Spinal cord (tissue), 10 donors: Measurements from ENCODE around the gene CEP104. TPM values are rescaled to one million over a fixed set of nuclear protein-coding genes. Genes with fewer than 3 reads are reported as not detected.

Experiments
- DNase-seq, 6 donors: peaks; one replicate each; pipeline versions ENCODE4 v3.0.0 to v3.0.0-alpha.2; 2013 to 2015; ENCODE audit warnings: low spot score in 6 of 6, low read depth in 4 of 6
- H3K27ac ChIP-seq: one replicate; pipeline ENCODE4 v1.5.1; 2013; ENCODE audit warnings: low read depth, low read length, control low read depth
- H3K27me3 ChIP-seq: one replicate; pipeline ENCODE4 v1.6.1; 2013; ENCODE audit warnings: low read length; ENCODE audit not compliant: control insufficient read depth, insufficient read depth
- H3K36me3 ChIP-seq: one replicate; pipeline ENCODE4 v1.6.1; 2013; ENCODE audit warnings: low read length; ENCODE audit not compliant: control insufficient read depth, insufficient read depth
- H3K4me1 ChIP-seq: one replicate; pipeline ENCODE4 v1.6.1; 2013; ENCODE audit warnings: low read length; ENCODE audit not compliant: control insufficient read depth, insufficient read depth
- H3K4me3 ChIP-seq: one replicate; pipeline ENCODE4 v1.5.1; 2013; ENCODE audit warnings: low read depth, low read length, control low read depth
- H3K9me3 ChIP-seq: one replicate; pipeline ENCODE4 v1.6.1; 2013; ENCODE audit warnings: low read length; ENCODE audit not compliant: control insufficient read depth, insufficient read depth
- WGBS: methylation state at CpG from one replicate; pipeline ENCODE4 v1.1.5; 2013; ENCODE audit warnings: missing lambda C conversion rate; ENCODE audit not compliant: insufficient coverage; 5-methylcytosine and 5-hydroxymethylcytosine counted together
- polyA plus RNA-seq, 2 donors: library from polyadenylated mRNA; unstranded; fragments of 120-200 nt; gene quantifications; one replicate each; pipeline ENCODE4 v1.2.1, GENCODE V29; 2013; ENCODE audit not compliant: insufficient read length in 2 of 2
- total RNA-seq, 2 donors: library from RNA; depleted of rRNA in 1 of 2; stranded (reverse); fragments of 120-200 nt in 1 of 2; fragments of >200 nt in 1 of 2; gene quantifications; one replicate each; pipeline versions ENCODE4 v1.2.3 to v1.2.4, GENCODE V29; 2013 to 2014
- donor health status: healthy.

The CEP104 gene
- total and polyA plus RNA-seq, 4 donors = 23.9 to 43.8 (median 34.3) TPM

DNA sequence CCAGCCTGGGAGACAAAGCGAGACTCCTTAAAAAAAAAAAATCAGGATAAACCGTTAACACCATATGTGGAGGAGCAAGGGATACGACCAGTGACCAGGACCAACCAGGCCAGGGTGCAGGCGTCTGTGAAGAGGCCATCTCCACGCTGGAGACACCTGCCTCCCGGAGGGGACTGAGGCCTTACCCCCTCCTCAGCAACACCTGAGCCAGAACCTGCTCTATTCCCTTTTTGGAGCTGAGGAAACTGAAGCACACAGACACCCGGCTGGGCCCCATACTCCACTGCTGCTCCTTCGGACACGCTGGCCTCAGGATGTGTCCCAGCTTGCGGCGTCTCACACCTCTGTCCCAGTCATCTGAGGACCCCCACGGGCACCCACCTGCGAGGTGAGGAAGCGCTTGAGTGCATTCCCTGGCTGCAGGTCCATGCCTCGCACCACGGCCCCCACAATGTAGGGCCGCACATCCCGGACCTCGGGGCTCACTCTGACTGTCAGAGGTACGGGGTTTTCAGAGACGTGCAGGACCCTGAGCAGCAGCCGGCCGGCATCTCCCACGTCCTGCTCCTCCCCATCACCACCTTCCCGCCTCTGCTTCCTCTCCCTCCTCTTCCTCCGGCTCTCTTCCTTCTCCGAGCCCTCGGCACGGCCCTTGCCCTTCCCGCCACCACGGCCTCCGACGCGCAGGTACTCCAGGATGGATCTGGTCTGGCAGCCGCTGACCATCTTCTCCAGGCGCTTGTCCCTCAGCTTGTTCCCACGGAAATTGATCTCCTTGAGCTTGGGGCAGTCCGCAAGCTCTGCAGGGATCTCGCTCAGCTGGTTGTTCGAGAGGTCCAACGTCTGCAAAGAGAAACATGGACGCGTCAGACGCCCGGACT, 70.3 kb downstream of the CEP104 start:
- Histone ChIP-seq H3K36me3 (peaks cover 96% of the 10 kb centered on the region), H3K27ac (no peak overlapping the region), H3K4me3 (no peak overlapping the region), H3K9me3 (no peaks in the 10 kb centered on the region), H3K27me3 (no peaks in the 10 kb centered on the region), H3K4me1 (no peaks in the 10 kb centered on the region)
- 96% methylated on average over 45 of the region's 45 CpGs for WGBS
- no peak for DNase-seq

DNA sequence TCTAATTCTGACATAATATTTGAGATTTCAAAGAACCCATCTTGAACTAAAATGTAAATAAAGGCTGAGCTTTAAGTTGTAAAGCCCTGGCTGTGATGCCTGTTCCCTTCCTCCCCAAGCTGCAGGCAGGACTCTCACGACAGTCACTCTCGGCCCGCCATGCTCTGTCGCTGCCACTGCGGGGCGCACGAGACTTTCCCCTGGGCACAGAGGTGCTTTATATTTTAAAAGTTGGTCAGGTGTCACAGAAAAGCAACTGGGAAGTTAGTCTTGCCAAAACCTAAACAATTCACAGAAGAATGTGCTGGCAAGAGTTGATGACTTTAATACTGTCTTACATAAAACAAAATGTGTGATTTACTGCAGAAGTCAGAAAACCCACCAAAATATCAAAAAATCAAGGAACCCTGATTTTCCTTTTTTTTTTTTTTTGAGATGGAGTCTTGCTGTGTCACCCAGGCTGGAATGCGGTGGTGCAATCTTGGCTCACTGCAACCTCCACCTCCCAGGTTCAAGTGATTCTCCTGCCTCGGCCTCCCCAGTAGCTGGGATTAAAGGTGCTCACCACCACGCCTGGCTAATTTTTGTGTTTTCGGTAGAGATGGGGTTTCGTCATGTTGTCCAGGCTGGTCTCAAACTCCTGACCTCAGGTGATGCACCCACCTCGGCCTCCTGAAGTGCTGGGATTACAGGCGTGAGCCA, 71.4 kb downstream of the CEP104 start:
- Histone ChIP-seq H3K27me3 (no peaks in the 10 kb centered on the region), H3K27ac (no peak overlapping the region), H3K4me3 (no peak overlapping the region), H3K4me1 (no peaks in the 10 kb centered on the region), H3K36me3 (peaks cover 99% of the 10 kb centered on the region), H3K9me3 (no peaks in the 10 kb centered on the region)
- 98% methylated on average over 5 of the region's 14 CpGs for WGBS
- no peak for DNase-seq

DNA sequence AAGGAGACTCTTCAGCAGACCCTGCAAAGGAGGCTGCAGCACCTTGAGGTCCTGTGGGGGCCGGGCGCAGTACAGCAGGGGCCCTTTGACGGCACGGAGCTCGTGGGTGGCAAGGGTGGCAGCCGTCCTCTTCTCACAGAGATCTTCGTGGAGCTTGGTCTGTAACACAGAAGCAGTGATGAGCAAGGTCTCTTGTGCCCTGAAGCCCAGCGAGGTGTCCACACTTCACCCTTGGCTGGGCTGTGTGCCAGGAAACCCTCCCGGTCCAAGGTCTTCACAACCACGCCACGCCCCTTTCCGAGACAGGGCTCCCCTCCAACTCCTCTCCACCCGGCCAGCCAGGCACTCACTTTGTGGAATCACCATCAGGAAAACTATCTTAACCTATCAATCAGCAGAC, 72.0 kb downstream of the CEP104 start:
- 88% methylated on average over 12 of the region's 13 CpGs for WGBS
- Histone ChIP-seq H3K36me3 (peaks cover 99% of the 10 kb centered on the region), H3K27me3 (no peaks in the 10 kb centered on the region), H3K4me3 (no peak overlapping the region), H3K9me3 (no peaks in the 10 kb centered on the region), H3K27ac (no peak overlapping the region), H3K4me1 (no peaks in the 10 kb centered on the region)
- DNase-seq = no peak

DNA sequence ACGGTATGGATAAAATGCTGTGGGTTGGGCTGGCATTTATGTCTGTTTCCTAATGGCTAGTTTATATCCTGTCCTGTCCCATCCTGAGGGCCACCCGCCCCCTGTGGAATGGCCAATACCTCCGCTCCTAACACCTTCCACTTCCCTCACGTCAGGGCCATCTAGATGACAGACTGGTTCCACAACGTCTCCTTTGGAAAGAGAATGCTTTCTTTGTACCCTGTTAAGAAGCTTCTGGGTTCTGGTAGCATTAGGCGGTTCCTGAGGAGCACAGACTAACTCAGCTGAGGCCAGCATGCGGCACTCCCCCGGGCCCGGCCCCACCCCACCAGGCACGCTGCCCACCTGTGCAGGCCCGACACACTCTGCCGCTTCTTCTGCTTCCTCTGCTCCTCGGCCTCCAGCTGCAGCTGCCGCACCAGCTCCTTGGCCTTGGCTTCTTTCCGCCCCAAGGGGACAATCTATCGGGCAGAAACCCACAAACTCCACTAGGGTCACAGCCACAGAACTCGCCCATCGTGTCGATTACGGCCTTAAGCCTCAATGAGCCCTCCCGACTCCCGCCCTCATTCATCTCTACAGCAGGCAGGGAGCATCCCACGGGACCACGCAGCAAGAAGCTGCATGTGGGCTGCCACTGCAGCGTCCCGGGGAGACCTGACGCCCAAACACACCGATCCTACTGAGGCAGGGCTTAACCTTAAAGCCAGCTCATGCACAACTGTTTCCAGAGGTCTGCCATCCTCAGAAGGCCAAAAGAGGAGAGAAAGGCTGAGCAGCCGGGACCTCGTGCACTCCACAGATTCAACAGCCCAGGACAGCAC, 73.1 kb downstream of the CEP104 start:
- H3K27ac ChIP-seq = no peak overlapping the region
- WGBS = 97% methylated on average over 24 of the region's 30 CpGs
- no peak for DNase-seq
- no peaks in the 10 kb centered on the region for H3K9me3 ChIP-seq
- no peaks in the 10 kb centered on the region for H3K27me3 ChIP-seq
- no peak overlapping the region for H3K4me3 ChIP-seq
- no peaks in the 10 kb centered on the region for H3K4me1 ChIP-seq
- peaks cover 99% of the 10 kb centered on the region for H3K36me3 ChIP-seq

DNA sequence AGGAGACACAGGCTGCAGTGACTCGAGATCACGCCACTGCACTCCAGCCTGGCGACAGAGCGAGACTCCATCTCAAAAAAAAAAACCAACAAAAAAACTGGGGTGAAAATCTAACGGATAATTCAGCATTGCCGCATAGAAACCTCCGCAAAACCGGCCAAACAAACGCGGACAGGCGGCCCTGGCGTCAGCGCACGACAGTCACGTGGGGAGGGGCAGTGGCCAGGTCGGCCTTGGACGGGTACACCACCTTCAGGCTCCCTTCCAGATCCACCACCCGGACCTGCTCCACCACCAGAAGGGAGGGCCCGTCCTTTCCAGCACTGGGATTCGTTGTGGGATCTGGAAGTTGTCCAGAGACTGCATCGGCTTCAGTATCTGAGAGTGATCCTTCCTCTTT, 76.1 kb downstream of the CEP104 start:
- Histone ChIP-seq H3K27ac (no peak overlapping the region), H3K4me3 (no peak overlapping the region), H3K9me3 (no peaks in the 10 kb centered on the region), H3K27me3 (no peaks in the 10 kb centered on the region), H3K36me3 (peaks cover 99% of the 10 kb centered on the region), H3K4me1 (peaks cover 4% of the 10 kb centered on the region)
- DNase-seq = no peak
- WGBS = 96% methylated on average over 15 of the region's 21 CpGs

DNA sequence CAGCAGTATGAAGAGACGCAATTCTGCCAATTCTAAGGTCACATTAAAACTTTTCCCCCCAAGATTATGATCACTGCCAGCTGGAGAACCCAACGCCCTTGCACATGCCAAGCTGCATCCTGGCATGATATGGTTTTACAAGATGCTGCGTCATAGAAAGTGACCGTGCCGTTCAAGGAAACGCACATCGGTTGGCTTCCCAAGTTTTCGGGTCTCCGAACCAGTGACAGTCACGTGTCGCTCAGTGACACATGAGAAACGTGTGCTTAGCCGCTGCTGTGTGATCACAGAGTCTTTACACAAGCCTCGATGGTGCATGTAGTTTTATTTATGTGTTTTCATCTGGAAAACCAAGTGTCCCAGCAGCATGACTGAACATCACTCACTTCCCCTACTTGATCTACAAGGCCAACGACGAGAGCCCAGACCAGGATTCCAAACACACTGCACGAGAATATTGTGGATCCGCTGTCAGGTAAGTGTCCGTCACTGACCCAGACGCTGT, 77.0 kb downstream of the CEP104 start:
- H3K4me1 ChIP-seq = peaks cover 14% of the 10 kb centered on the region
- no peak overlapping the region for H3K4me3 ChIP-seq
- H3K36me3 ChIP-seq = peaks cover 99% of the 10 kb centered on the region
- no peak for DNase-seq
- H3K9me3 ChIP-seq = no peaks in the 10 kb centered on the region
- no peak overlapping the region for H3K27ac ChIP-seq
- 92% methylated on average over 17 of the region's 20 CpGs for WGBS
- no peaks in the 10 kb centered on the region for H3K27me3 ChIP-seq

DNA sequence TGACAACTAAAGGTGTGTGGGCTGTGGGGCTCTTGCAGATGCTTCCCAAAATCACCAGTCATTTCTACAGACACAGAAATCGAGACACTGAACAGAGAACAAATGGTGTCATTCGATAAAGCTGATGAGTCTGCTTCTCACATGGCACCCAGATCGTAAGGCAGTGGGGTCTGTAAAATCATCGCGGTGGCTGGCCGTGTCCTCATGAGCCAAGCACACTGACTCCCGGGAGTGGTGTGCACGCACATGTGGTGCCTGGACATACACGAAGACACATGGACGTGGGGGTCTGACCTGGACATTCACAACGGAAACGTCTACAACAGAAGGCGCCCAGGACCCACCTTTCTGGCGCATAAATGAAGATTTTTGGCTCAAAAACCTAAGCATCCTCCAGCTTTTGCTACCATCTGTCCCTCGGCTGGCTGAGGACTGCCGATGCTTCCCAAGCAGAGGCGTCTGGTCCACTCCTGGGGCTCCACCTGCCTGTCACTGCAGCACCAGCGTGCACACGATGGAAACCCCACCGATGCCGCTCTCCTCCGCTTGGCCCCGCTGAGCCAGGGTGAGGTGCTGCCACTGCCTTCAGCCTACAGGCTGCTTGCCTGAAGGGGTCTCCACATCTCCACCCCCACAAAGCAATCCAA, 77.6 kb downstream of the CEP104 start:
- Histone ChIP-seq H3K27ac (no peak overlapping the region), H3K9me3 (no peaks in the 10 kb centered on the region), H3K4me3 (no peak overlapping the region), H3K27me3 (no peaks in the 10 kb centered on the region), H3K4me1 (peaks cover 17% of the 10 kb centered on the region), H3K36me3 (peaks cover 93% of the 10 kb centered on the region)
- DNase-seq = no peak
- 85% methylated on average over 22 of the region's 23 CpGs for WGBS

DNA sequence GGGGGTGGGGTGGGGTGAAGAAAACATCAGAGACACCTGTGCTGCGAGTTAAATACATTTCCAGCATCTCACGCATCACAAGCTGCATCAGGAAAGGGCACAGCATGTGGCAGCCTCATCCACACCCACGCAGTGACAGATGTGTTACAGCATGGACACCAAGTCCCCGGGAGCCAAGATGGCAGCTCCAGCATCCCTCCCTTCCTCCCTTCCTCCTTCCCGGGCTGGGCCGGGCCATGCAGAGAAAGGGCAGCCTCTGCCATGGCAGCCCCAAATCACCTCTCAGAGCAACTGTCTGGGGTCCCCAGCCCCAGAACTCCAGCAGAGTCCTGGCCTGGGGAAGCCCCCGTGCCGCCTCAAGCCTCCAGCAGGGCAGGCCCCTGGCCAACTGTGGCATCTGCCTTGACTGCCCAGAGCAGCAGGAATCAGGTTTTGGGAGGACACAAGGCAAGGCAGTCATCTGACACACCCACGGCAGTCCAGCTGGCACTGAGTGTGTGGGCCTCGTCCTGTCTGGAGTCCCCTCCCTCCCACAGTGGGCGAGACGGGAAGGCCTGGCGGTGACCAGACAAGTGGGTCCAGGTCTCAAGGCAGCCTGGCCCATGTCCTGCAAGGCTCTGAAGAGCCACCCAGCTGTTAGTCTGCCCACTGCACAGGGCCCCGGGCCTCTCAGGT, 78.3 kb downstream of the CEP104 start:
- no peaks in the 10 kb centered on the region for H3K27me3 ChIP-seq
- no peak for DNase-seq
- H3K27ac ChIP-seq = no peak overlapping the region
- H3K9me3 ChIP-seq = no peaks in the 10 kb centered on the region
- WGBS = 78% methylated on average over 14 of the region's 14 CpGs
- H3K4me1 ChIP-seq = peaks cover 23% of the 10 kb centered on the region
- H3K36me3 ChIP-seq = peaks cover 86% of the 10 kb centered on the region
- H3K4me3 ChIP-seq = no peak overlapping the region
